MM.1S (cell line): Measurements from ENCODE around the gene MAPK11.

Source experiments
- DNase-seq: peaks from one replicate; pipeline ENCODE4 v3.0.0-alpha.2; 2015
- H2AFZ ChIP-seq: fragments of 300-600 bp; sonication (generic); 2 replicates; pipeline ENCODE4 v1.6.0; 2016; ENCODE audit warnings: antibody characterized with exemption, low read length
- H3F3A ChIP-seq: fragments of 300-600 bp; sonication (generic); 2 replicates; pipeline ENCODE4 v1.6.1; 2016; ENCODE audit warnings: mild to moderate bottlenecking, antibody characterized with exemption, low read length, moderate library complexity, mixed read lengths; ENCODE audit not compliant: insufficient read depth
- H3K27ac ChIP-seq: fragments of 300-600 bp; sonication (generic); 2 replicates; pipeline ENCODE4 v1.5.1; 2016; ENCODE audit warnings: mild to moderate bottlenecking, low read length
- H3K27me3 ChIP-seq: fragments of 300-600 bp; sonication (generic); replicated peaks from 2 replicates; pipeline ENCODE4 v1.6.0; 2016; ENCODE audit warnings: low read length; ENCODE audit not compliant: insufficient read depth
- H3K36me3 ChIP-seq: fragments of 300-600 bp; sonication (generic); replicated peaks from 2 replicates; pipeline ENCODE4 v1.6.1; 2016; ENCODE audit warnings: mild to moderate bottlenecking, low read length, mixed read lengths; ENCODE audit not compliant: insufficient read depth
- H3K4me1 ChIP-seq: fragments of 300-600 bp; sonication (generic); 2 replicates; pipeline ENCODE4 v1.6.1; 2016; ENCODE audit warnings: low read length, mixed read lengths
- H3K4me2 ChIP-seq: fragments of 300-600 bp; sonication (generic); 2 replicates; pipeline ENCODE4 v1.6.0; 2016; ENCODE audit warnings: low read depth, low read length
- H3K4me3 ChIP-seq: fragments of 300-600 bp; sonication (generic); 2 replicates; pipeline ENCODE4 v1.5.1; 2016; ENCODE audit warnings: low read length, mixed read lengths
- H3K79me2 ChIP-seq: fragments of 300-600 bp; sonication (generic); 2 replicates; pipeline ENCODE4 v1.6.1; 2016; ENCODE audit warnings: mixed run types, low read length, mixed read lengths
- H3K9ac ChIP-seq: fragments of 300-600 bp; sonication (generic); 2 replicates; pipeline ENCODE4 v1.6.1; 2016; ENCODE audit warnings: low read length, mixed read lengths
- H3K9me2 ChIP-seq: fragments of 300-600 bp; sonication (generic); replicated peaks from 2 replicates; pipeline ENCODE4 v1.6.1; 2016; ENCODE audit warnings: mild to moderate bottlenecking, low read length, mixed read lengths; ENCODE audit not compliant: insufficient read depth
- H3K9me3 ChIP-seq: fragments of 300-600 bp; sonication (generic); replicated peaks from 2 replicates; pipeline ENCODE4 v1.6.1; 2016; ENCODE audit warnings: mild to moderate bottlenecking, low read length, mixed read lengths; ENCODE audit not compliant: insufficient read depth
- H4K20me1 ChIP-seq: fragments of 300-600 bp; sonication (generic); 2 replicates; pipeline ENCODE4 v1.6.1; 2016; ENCODE audit warnings: mild to moderate bottlenecking, low read length, moderate library complexity, mixed read lengths; ENCODE audit not compliant: insufficient read depth
- CTCF ChIP-seq: fragments of 300-600 bp; sonication (generic); IDR thresholded peaks from 2 replicates; pipeline ENCODE4 v1.5.1; 2016; ENCODE audit warnings: antibody characterized with exemption, low read length, mixed read lengths
- EZH2 ChIP-seq: fragments of 300-600 bp; sonication (generic); optimal IDR thresholded peaks from 2 replicates; pipeline ENCODE3; 2017; ENCODE audit warnings: low read depth, mild to moderate bottlenecking, antibody characterized with exemption, low read length, mixed read lengths
- EZH2phosphoT487 ChIP-seq: fragments of 300-600 bp; sonication (generic); IDR thresholded peaks from 2 replicates; pipeline ENCODE4 v1.6.1; 2018; ENCODE audit warnings: antibody characterized with exemption, low read length

MAPK11 gene

GRCh38 chr22:50303515-50303847 lies 33.3 kb upstream of the MAPK11 start:
- Histone ChIP-seq H3K4me3 (no peak overlapping the region), H3K36me3 (no peaks in the 10 kb centered on the region)
- DNase-seq: no peak

GRCh38 chr22:50302564-50302963 lies 32.4 kb upstream of the MAPK11 start:
- H4K20me1 ChIP-seq: no peaks in the 10 kb centered on the region
- TF ChIP-seq CTCF (no peak), EZH2 (no peak), EZH2phosphoT487 (no peak)
- no peak for DNase-seq
- no peaks in the 10 kb centered on the region for H3K9me3 ChIP-seq
- peaks cover 6% of the 10 kb centered on the region; the same call in 1 of the 2 replicates for H3K4me1 ChIP-seq
- no peak overlapping the region for H3K4me3 ChIP-seq
- H3K9me2 ChIP-seq: no peaks in the 10 kb centered on the region
- H3K27ac ChIP-seq: no peak overlapping the region
- H3K36me3 ChIP-seq: no peaks in the 10 kb centered on the region
- peaks cover 38% of the 10 kb centered on the region for H3K79me2 ChIP-seq
- no peaks in the 10 kb centered on the region for H3K27me3 ChIP-seq
- no peak overlapping the region for H2AFZ ChIP-seq
- H3K9ac ChIP-seq: no peak overlapping the region
- no peaks in the 10 kb centered on the region for H3F3A ChIP-seq
- no peak overlapping the region for H3K4me2 ChIP-seq

More at GRCh38 chr22:50303515-50303847, 33.3 kb upstream of the MAPK11 start:
- H3K27ac ChIP-seq: no peak overlapping the region
- no peaks in the 10 kb centered on the region for H3K9me2 ChIP-seq
- H3K4me2 ChIP-seq: no peak overlapping the region
- no peak overlapping the region for H2AFZ ChIP-seq
- peaks cover 13% of the 10 kb centered on the region for H3K4me1 ChIP-seq
- no peak overlapping the region for H3K9ac ChIP-seq
- H3F3A ChIP-seq: peaks cover 4% of the 10 kb centered on the region; the same call in 1 of the 2 replicates
- H3K79me2 ChIP-seq: peaks cover 35% of the 10 kb centered on the region
- H3K9me3 ChIP-seq: no peaks in the 10 kb centered on the region
- H4K20me1 ChIP-seq: no peaks in the 10 kb centered on the region
- TF ChIP-seq EZH2: no peak
- no peak for TF ChIP-seq CTCF
- TF ChIP-seq EZH2phosphoT487: no peak
- H3K27me3 ChIP-seq: no peaks in the 10 kb centered on the region

DNA sequence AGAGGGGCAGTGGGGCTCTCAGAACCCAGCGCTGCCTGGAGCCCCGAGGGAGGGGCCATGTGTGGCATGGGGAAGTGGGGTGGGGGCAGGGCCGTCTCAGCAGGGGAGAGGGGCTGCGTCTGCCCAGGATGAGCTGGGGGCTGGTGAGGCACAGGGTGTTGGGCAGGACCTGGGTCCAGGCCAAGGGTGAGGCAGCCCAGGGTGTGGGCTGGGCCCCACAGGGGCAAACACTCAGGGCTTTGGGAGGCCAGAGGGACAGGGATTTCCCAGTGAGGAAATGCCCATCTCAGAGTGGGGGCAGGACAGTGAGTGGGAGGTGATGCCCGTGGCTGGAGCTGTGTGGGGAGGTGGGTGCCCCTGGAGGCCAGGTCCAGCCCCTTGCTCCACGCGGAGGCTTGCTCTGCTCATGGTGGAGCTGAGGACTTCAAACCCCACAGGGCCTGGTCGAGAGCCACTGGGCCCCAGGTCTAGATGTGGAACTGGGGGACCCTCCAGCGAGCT lies 31.9 kb upstream of the MAPK11 start:
- peaks cover 40% of the 10 kb centered on the region for H3K79me2 ChIP-seq
- H3K4me2 ChIP-seq: no peak overlapping the region
- H3K36me3 ChIP-seq: no peaks in the 10 kb centered on the region
- H3K9ac ChIP-seq: no peak overlapping the region
- H3K4me3 ChIP-seq: no peak overlapping the region
- H4K20me1 ChIP-seq: no peaks in the 10 kb centered on the region
- no peak for DNase-seq
- no peaks in the 10 kb centered on the region for H3F3A ChIP-seq
- H3K9me2 ChIP-seq: no peaks in the 10 kb centered on the region
- H3K27me3 ChIP-seq: no peaks in the 10 kb centered on the region
- H2AFZ ChIP-seq: no peak overlapping the region
- H3K27ac ChIP-seq: no peak overlapping the region
- TF ChIP-seq EZH2phosphoT487 (no peak), EZH2 (no peak), CTCF (no peak)
- no peaks in the 10 kb centered on the region for H3K9me3 ChIP-seq
- H3K4me1 ChIP-seq: peaks cover 6% of the 10 kb centered on the region; the same call in 1 of the 2 replicates
